ENCODE measurements around the gene EMILIN3.

EMILIN3 gene

DNA sequence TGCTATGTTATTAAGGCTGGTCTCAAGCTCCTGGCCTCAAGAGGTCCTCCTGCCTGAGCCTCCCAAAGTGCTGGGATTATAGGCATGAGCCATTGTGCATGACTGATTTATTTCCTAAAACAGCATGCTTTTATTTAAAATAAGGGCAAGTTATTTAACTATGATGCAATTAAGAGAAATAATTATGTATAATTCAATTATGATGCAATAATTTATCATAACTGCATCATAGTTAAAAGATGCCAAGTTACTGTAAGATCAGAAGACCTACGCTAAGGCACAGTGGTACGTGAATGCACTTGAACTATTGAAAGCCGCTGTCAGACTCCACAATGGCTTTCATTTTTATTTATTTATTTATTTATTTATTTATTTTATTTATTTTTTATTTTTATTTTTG lies 24.3 kb upstream of the EMILIN3 start:
- DNase-seq (ENCODE audit: low spot score): no peak

GRCh38 chr20:41387444-41387851 lies 20.8 kb upstream of the EMILIN3 start:
- no peak for DNase-seq (ENCODE audit: low spot score)

DNA sequence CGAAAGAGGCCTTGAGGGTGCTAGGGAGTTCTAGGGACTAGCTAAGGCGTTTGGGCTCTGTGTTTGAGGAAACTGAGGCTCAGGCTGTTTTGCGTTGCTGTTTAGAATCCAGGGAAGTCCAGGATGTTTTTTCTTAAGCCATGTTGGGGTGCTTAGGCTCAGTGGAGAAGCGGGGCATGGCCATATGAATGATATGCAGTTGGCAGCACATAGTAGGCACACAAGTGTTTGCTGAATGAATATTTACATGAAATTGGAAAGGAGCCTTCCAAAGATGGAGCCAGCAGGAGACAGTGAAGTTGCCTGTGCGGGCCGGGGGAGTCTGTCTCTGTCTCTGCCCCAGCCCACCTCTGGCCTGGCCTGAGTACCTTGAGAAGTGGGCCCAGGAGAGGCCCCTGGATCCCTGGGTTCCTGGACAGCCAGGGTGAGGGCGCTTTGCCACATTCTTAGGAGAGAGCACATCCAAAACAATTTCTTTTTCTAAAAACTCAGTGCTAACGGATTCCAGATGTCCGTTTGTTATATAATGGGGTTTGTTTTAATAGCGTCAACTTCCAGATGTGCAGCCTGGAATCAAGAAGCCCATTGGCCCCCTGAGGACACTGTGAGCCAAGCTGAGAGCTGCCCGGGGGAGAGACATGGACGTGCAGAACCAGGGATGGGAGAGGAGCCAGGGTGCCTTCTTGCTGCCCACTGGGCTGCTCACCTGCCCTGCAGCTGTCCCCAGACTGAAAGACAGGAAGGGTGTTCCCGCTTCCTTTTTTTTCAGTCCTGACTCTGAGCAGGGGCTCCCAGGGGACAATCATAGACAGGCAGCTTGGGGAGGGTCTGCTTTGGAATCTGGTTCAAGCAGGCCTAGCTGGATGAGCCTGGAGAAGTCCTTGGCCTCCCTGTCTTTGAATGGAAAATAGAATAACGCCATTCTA lies 20.1 kb upstream of the EMILIN3 start:
- no peak for DNase-seq (ENCODE audit: low spot score)

- DNase-seq (ENCODE audit: low spot score): no peak
Observed at GRCh38 chr20:41382791-41383305, 16.2 kb upstream of the EMILIN3 start.

GRCh38 chr20:41380551-41381193 lies 14.1 kb upstream of the EMILIN3 start:
- DNase-seq (ENCODE audit: low spot score): no peak

- no peak for DNase-seq (ENCODE audit: low spot score)
Observed at GRCh38 chr20:41379551-41379950, 12.9 kb upstream of the EMILIN3 start.

DNA sequence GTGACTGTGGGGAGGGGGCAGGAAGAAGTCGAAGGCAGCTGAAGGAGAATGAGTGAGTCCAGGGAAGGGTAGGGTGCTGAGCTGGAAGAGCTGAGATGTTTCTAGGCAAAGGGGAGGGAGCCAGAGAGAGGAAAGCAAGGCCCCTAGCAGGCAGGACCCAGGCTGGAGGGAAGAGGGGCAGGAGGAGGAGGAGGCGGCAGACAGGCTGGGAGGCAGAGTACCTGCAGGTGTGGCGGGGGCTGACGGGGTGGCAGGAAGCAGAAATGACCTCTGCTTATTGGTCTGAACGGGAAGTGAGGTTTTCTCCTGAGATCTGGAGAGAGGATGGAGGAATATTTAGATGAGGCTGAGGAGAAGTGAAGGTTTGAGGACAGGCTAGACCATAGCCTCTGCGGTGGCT lies 10.7 kb upstream of the EMILIN3 start:
- no peak for DNase-seq (ENCODE audit: low spot score)

DNA sequence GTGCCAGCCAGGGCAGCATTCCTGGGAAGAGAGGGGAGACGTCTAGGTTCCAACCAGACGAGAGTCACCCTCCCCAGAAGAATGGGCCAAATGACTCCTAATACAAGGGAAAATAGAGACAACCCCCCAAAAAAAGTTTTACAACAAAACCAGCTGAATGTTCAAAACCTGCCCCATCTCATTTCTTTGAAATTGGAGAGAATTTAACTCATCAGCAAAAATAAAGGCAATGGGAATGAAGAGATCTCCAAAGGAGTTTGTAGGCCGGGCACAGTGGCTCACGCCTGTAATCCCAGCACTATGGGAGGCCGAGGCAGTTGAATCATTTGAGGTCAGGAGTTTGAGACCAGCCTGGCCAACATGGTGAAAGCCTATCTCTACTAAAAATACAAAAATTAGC lies 9.7 kb upstream of the EMILIN3 start:
- DNase-seq (ENCODE audit: low spot score): no peak

DNA sequence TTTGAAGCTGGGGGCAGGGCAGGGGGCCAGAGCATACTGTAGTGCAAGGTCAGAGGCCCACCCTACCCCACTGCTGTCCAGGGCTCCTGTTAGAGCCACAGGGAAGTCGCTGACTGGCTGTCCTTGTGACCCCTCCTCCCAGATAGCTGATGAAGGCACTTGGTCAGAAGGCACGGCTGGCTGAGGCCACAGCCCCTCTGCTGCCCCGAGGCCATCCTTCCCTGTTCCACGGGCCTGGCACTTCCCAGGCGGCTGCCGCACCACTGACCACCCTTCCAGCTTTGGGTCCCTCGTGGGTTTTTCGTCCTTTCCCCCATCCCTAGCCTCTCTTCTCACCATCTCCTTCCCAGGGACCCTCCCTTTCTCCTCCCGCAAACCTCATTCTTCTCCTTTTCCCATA lies 9.2 kb upstream of the EMILIN3 start:
- no peak for DNase-seq (ENCODE audit: low spot score)

DNA sequence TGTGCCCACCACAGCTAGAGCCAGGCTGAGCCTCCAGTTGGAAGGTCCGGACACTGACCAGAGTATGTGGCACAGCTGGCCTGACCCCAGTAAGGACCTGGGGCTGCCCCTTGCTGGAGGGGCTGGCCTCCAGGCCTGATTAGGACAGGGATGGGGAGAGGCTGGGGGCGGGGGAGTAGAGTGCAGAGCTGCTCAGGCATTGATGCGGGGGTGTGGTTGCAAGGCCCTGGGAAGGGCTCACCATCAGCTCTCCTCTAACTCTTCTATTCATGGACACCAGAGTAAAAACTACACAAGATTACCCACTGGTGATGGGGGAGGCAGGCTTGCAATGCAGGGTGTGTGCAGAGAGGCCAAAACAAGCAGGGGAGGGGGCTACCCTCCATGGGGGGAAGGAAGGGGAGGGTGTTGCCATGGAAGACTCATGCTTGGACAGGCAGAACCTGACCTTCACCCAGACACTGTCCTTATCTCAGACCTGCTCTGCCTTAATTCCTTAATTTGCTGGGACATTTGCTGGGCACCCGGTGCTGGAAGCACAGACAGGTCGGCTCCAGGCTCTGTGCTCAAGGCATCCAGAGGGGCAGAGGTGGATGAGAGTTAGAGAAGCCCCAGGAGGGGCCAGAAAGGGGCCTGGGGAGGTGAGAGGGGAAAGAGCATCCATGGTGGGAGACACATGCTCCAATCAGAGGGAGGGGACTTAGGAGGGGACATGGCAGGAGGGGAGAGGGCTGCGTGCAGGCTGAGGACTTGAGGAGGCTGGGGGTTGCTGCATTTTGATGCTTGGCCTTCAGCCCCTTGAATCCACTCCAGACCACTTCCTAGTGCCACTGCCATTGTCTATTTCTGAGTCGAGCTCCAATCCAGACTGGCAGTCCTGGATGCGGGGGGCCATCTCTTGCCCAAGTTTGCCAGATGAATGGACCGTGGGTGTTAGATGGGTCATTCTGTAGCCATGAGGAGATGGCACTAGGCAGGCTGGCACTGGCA lies 7.6 kb upstream of the EMILIN3 start:
- no peak for DNase-seq (ENCODE audit: low spot score)

DNA sequence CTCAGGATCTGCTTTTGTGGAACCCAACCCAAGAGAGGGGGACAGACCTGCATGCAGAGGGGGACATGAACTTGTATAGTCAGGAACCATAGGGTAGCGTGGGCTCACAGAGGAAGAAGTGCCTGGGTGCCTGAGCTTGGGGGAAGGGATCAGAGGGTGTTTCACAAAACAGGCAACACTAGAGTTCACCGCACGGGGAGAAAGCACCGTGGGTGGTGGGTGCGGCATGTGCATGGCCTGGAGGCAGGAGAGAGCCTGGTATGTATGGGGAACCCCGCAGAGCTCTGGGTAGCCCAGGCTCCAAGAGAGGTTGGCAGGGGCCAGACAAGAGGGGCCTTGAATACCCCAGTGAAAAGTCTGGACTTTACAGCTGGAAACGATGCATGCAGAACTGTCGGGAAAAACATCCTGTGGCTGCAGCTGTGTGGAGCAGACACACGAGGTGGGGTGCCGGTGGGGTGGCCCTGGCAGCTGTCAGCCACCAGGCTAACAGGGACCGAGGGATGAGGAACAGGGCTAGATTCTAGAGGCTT lies 6.7 kb upstream of the EMILIN3 start:
- no peak for DNase-seq (ENCODE audit: low spot score)

DNA sequence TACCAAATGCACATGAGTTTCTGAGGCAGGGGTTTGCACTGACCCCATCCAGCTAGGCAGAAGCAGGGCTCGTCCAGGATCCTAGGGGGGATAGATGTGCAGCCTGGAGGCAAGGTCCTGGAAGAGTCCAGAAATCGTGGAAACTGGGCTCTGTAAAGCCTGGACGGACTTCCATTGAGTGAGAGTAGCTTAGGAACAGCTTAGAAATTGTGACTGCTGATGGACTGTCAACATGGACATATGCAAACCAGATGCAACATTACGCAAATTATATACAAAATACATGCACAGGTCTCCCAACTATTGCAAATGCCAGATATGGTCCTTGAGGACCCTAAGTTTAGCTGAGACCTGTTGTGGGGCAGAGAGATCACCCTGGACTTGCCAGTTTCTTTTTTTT lies 4.8 kb upstream of the EMILIN3 start:
- no peak for DNase-seq (ENCODE audit: low spot score)

- DNase-seq (ENCODE audit: low spot score): no peak
Observed at GRCh38 chr20:41370176-41370575, 3.6 kb upstream of the EMILIN3 start.

DNA sequence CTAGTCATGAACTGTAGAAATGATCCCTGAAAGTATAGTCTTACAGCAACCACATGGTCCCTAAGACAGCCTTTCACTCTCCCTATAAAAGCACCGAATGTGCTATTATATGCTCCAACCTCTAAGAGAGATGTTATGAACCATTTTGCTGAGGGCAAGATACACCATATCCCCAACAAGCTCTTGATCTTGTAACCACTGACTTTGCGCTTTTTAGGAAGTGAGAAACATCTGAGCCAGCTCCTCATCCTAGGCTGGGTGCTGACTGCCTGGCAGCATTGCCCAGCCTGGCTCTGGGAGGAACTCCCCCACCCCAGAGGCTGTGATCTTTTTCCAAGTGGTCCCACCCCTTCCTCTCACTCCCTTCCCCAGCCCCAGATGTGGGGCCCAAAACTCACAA lies 3.1 kb upstream of the EMILIN3 start:
- DNase-seq (ENCODE audit: low spot score): no peak

DNA sequence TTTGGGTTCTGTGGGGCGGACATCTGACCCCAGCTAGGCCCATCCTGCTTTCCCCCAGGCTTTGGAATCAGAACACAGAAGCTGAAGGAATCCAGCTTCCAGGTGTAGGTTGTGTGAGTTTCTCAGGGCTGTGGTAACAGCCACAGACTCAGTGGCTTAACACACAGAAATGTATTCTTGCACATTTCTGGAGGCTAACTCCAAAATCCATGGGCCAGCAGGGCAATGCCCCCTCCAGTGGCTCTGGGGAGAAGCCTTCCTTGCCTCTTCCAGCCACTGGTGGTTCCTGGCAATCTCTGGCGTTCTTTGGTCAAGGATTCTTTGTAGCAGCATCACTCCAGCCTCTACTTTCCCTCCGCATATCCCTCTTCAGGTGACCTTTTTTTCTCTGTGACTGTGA lies 1.3 kb upstream of the EMILIN3 start:
- DNase-seq (ENCODE audit: low spot score): no peak

GRCh38 chr20:41367393-41367695 lies 726 bp upstream of the EMILIN3 start:
- no peak for DNase-seq (ENCODE audit: low spot score)

DNA sequence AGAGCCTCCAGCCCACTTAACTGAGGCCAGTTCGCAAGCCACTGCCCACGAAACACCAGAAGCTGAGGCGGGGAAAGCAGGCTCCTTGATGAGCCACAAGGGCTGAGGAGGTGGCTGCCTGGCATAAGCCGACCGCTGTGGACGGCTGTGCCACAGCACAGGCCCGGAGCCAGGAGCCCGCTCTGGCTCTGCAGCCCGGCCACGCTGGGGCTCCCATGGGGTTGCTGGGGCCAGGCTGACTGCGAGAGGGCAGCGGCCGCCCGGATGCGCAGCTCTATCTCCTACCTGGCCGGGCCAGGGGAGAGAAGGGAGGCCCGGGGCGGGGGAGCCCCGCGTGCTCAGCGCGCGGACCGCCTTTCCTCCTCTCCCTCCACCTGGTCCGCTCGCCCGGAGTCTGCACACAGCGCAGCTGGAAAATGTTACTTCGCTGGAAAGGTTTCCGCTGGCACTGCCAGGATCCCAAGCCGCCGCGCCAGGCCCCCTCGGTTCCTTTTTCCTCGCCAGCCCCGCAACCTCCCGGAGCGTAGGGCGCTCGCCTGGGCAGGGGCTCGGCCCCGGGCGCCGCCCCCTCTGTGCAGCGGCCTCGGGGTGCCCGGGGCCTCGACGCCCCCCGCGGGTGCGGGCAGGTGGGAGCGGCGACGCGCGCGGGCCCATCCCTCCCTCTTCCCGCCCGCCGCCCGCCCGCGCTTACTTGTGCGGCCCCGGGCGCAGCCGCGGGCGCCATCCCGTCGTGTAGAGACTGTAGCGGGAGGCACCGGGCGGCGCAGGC lies 657 bp downstream of the EMILIN3 start:
- DNase-seq (ENCODE audit: low spot score): no peak

DNA sequence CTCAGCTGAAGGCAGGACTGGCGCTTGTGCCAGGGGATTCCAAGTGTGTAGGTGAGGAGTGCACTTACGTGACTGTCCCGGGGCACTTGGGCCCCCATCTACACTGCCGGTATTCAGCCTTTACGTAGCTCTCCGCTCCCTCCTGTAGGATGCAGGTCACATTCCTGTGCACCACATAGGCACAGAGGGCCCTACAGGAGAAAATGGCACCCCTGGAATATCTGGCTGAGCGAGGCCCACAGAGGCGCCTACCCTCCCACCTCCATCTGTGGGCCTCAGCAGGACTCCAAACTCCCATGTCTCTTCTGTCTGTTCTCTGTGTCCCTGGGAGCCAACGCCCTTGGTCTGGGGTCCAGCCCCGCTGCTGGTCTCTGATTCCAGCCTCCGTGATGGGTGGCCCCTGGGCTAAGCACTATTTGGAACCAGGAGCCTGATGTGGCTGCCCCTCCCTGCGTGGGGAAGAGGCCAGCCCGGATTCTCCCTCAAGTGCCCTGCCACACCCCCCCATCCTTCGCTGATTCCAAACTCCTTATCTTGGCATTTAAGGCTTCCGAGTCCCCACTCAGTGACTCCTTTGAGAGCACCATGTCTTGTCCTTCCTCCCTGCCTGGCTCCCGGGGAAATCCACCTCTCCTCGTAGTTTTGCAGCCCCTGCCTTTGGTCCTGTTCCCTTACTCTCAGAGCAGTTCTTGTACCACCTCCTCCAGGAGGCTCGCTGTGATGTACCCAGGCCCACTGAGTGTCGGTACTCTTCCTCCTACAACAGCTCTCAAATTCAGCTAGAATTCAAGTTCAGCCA lies 1.5 kb downstream of the EMILIN3 start:
- DNase-seq (ENCODE audit: low spot score): no peak

DNA sequence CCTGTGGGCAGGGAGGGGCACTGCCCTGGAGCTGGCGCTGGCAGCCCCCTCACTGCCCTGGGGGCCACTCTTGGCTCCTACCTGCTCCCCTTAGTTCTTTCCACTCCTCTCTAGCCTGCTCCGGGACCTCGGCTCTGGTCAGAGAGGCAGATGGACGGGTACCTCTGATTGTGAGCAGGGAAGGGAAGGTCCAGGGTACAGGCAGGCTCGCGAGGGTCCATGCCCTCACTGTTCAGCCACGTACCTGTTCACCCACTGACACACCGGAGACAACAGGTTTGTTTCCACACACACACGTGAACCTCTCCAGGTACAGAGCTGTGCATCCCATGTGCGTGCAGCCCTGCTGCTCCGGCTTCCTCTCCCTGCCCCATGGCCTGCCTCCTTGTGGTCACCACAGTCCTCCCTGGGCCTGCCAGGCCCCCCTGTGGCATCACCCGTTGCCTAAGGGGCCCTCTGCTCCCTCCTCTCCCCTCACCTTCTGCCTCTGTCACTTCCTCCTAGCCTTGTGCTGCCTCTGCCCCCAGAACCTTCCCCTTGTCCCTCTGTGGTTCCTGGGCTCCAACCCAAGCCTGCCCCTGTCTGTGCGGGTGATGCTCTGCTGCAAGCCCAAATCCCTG lies 2.3 kb downstream of the EMILIN3 start:
- no peak for DNase-seq (ENCODE audit: low spot score)

GRCh38 chr20:41363601-41364000 lies 3.0 kb downstream of the EMILIN3 start:
- DNase-seq (ENCODE audit: low spot score): no peak
